GM13977 (cell line): ENCODE data around the gene CYP51A1.
"Not testable (repeated sequence)": the region's sequence is repeated elsewhere in the genome, so short reads cannot be mapped to it uniquely, and the experiment has no call there.

Experiments used
- DNase-seq: peaks from one replicate; pipeline ENCODE4 v3.0.0; 2012; ENCODE audit warnings: low spot score
- CTCF ChIP-seq: IDR thresholded peaks from 2 replicates; pipeline ENCODE4 v1.5.1; 2012; ENCODE audit warnings: mild to moderate bottlenecking, control low read depth; ENCODE audit not compliant: insufficient read depth; ENCODE audit errors: extremely low read depth, missing control alignments
- in situ Hi-C: fragments of 300-500 bp; cut with MboI; formaldehyde crosslinking; loops from one replicate; pipeline ENCODE4 v1.12.0; 2022; ENCODE audit warnings: low sequenced_read_pairs, low pct_unique_long_range_greater_than_20kb, mixed read lengths, inconsistent platforms; ENCODE audit not compliant: unreplicated experiment

CYP51A1 gene

GRCh38 chr7:92156990-92157389, 22.7 kb upstream of the CYP51A1 start:
- DNase-seq, result no peak
- no peak for TF ChIP-seq CTCF
- in situ Hi-C loops, result no loop called here

- no peak for TF ChIP-seq CTCF
- in situ Hi-C loops, result no loop called here
- no peak for DNase-seq
Observed at GRCh38 chr7:92155108-92155739, 20.9 kb upstream of the CYP51A1 start.

GRCh38 chr7:92150450-92151017, 16.3 kb upstream of the CYP51A1 start:
- in situ Hi-C loops, result no loop called here
- TF ChIP-seq CTCF, result no peak
- DNase-seq, result no peak

- in situ Hi-C loops, result no loop called here
- TF ChIP-seq CTCF, result no peak
- DNase-seq, result no peak
Observed at GRCh38 chr7:92149736-92150239, 15.5 kb upstream of the CYP51A1 start.

- DNase-seq, in situ Hi-C loops: not testable (repeated sequence)
Observed at GRCh38 chr7:92143192-92143880, 9.1 kb upstream of the CYP51A1 start.

- in situ Hi-C loops, DNase-seq: not testable (repeated sequence)
Observed at GRCh38 chr7:92142791-92143190, 8.5 kb upstream of the CYP51A1 start.

- no peak for DNase-seq
- TF ChIP-seq CTCF, result no peak
- in situ Hi-C loops, result no loop called here
Observed at GRCh38 chr7:92141161-92141560, 6.9 kb upstream of the CYP51A1 start.
